ENCODE results near the gene ANKRD60.
A peak's percentile ranks its signal among the peaks of the same experiment; 100 is the strongest.

ANKRD60 gene

GRCh38 chr20:58243653-58244410, 15.4 kb upstream of the ANKRD60 start:
- no peak for DNase-seq

DNA sequence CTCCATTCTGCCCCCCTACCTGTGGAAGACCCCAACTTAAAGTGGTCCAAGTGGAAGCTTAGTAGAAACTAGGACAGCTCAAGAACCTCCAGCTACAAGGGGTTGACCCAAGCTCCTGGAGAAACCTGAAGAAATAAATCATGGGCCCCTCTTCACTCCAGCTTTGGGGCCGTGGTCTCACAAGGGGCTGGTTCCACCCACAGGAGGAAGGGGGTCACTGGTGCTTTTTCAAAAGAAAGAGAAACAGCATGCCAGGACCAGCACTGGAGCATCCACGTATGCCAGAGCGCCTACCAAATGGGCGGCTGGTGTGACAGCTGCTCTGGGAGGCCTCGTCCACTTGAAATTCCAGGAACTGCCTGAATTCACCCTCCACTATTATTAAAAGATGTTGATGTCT, 14.4 kb upstream of the ANKRD60 start:
- DNase-seq, result no peak

DNA sequence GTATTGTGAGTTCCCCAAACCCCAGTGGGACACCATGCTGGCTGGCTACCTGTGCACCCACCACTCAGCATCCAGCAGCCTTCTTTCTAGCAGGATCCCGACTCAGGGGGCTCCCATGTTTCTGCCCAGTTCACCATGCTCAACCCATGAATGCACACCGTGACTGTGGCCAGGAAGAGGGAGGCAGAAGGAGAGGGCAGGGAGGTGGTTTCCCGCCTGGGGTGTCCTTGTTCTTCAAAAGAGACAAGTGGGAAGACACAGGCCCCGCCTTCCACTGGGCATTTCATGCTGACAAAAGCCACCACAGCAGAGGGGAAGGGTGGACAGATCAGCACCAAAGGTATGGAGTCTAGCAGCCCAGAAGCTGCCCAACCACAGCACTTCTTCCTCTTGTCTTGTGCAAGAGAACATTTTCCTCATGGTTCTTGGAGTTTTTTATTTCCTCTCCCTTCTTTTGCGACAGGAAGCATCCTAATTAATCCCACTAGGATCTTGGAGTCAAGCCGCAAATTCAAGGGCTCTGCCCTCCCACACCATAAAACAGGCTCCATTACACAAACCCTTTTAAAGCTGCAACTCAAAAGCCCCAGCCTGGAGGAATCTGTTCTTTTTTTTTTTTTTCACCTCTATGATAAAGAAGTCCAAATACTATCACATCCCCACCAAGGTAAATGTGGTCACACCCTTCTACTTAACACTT, 13.5 kb upstream of the ANKRD60 start:
- DNase-seq, result no peak

- no peak for DNase-seq
These were observed 12.0 kb upstream of the ANKRD60 start for GRCh38 chr20:58240471-58240870.

GRCh38 chr20:58239216-58239615, 10.8 kb upstream of the ANKRD60 start:
- no peak for DNase-seq

DNA sequence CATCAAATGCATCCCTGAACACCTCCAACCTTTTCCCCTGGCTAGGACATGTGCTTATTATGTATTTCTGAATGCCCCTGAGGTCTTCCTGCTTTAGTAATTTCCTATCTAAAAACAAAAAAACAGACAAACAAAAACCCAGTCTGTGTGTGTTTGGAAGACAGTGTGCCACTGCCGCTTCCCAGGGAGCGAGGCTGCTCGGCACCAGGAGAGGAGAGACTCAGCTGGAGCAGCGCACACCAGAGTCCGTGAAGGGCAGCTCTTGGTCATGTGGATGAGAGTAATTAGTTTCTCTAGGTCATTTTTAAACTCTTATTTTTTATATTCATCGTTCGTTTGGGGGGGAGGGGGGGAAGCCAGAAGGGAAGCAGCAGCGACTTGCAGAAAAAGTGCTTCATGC, 10.0 kb upstream of the ANKRD60 start:
- DNase-seq, result no peak

GRCh38 chr20:58237318-58238132, 9.1 kb upstream of the ANKRD60 start:
- DNase-seq, result no peak

DNA sequence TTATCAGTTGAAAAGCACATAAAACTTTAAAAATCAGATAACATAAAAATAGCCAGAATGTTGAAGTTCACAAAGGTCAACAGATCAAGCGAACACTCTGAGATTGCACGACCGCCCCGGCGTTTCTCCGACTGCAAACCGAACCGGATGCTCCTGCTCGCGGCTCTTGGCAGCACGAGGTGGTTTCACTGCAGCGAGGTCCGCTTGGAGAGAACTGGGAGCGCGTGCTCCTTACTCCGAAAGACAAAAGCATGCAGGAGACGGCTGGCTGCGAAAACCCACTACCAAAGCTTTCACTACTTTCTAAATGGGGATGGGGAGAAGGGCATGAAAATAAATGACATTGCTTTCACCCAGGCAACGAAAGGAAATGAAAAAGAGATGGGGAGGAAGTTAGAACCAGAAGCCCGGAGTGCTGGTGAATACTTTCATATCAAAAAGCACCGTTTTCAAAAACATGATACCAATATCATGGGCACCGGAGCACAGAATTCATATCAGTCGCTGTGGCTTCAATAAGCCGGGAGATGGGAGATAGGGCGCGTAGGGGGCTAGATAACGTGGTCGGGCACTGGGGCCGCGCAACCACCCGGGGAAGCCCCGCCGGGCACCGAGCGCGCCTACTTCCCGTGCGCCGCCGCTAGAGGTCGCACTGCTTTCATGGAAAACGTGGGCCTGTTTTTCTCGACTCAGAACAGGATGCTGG, 8.3 kb upstream of the ANKRD60 start:
- DNase-seq, result peak; percentile 48

GRCh38 chr20:58235010-58235409, 6.6 kb upstream of the ANKRD60 start:
- no peak for DNase-seq

DNA sequence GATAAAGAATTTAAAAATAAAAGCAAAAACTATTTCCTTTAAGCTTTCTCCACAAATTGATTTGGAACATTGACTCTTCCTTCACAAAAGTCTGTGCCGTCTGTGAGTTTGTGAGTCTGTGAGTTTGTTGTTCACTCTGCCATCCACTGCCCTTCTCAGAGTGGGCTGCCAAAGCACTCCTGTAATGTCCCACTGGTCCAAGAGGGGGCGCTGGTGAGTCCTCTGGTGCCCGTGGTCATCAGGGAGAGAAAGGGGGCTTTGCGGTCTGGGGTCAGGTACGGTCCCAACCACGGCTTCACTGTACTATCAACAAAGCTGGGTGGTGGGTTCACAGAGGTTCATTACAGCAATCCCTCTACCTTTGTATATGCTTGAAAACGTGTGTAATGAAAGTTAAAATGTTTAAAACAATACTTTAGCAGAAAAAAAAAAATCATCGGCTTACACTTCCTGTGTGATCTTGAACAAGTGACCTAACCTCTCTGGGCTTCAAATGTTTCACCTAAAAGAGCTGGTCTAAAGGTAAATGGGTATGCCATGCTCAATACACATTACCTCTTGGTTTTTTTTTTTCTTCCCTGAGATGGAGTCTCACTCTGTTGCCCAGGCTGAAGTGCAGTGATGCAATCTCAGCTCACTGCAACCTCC, 5.6 kb upstream of the ANKRD60 start:
- no peak for DNase-seq

GRCh38 chr20:58233393-58233792, 4.9 kb upstream of the ANKRD60 start:
- DNase-seq, result no peak

- no peak for DNase-seq
These were observed 3.2 kb upstream of the ANKRD60 start for GRCh38 chr20:58231683-58232082.

DNA sequence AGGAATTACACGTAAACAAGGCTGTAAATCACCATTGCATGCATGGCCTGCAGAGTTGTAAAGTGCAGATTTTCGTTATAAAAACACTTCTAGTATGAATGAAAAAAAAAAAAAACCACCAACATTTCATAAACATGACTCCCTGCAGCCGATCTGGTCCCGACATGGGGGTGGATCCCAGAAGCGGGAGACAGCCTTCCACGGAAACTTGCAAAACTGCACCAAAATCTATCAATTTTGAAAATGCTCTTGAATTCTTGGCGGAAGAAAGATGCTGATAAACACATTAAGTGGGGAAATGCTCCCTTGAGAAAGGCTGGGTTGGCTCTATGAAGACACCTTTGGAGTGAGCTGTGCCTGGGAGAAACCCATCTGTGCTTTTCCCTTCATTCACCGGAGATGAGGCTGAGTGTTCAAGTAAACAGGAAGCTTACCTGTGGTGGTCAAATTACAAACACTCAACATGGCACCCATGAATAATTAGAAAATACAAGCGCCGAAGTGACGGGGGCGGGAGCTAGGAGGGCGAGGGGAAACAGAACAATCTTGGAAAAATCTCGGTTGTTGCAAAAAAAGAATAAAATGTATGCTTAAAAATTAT, 845 bp upstream of the ANKRD60 start:
- no peak for DNase-seq

GRCh38 chr20:58228103-58228483, 360 bp downstream of the ANKRD60 start:
- DNase-seq, result no peak

GRCh38 chr20:58227391-58228102, 906 bp downstream of the ANKRD60 start:
- DNase-seq, result no peak

GRCh38 chr20:58225452-58226200, 2.8 kb downstream of the ANKRD60 start:
- no peak for DNase-seq

- DNase-seq, result no peak
These were observed 3.5 kb downstream of the ANKRD60 start for GRCh38 chr20:58224974-58225373.

DNA sequence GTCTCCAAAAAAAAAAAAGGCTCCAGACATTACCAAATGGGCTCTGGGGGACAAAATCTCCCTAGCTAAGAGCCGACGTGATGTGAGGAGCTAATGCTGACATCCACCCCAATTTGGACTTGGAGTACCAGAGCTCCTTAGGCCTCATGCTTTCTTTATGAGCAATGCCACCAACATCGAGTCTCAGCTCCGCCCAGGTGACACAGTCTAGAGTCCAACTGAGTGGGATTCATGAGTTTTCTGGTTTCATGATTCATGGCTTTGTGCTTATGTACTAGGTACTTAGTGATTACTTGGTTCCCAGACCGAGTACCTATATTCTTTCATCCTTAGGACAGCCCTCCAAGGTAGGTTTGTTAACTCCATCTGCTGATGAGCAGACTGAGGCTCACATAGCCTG, 4.4 kb downstream of the ANKRD60 start:
- no peak for DNase-seq

DNA sequence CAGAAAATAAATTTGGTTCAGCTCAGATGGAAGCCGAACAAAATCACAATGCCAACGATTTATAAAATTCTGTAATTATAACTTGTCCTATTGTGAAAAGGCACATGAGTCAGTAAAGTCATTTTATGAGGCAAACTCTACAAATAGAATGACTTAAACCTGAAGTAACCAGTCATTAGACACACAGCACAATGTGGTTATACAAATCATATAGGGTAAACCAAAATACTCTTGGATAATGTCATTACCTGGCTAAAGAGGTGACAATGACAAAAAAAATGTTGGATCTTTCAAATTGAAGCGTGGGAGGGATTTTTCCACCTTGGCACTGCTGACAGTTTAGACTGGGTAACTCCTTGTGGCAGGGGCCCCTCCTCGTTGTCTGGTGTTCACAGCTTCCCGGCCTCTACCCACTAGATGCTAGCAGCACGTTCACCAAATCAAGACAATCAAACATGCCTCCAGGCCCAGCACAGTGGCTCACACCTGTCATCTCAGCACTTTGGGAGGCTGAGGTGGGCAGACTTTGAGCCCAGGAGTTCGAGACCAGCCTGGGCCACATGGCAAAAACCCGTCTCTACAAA, 5.0 kb downstream of the ANKRD60 start:
- DNase-seq, result no peak

- no peak for DNase-seq
These were observed 6.0 kb downstream of the ANKRD60 start for GRCh38 chr20:58222446-58222845.
